GM12878 (cell line): ENCODE results near the gene IQCK. TPM values are rescaled to one million over a fixed set of nuclear protein-coding genes. Genes with fewer than 3 reads are reported as not detected.

ENCODE experiments used
- ATAC-seq: fragments of 200-7000 bp; cut with Tn5 transposase; 3 replicates; pipeline ENCODE4 v1.9.1; 2020; ENCODE audit warnings: mild to moderate bottlenecking, moderate library complexity
- BruUV-seq: library from RNA; stranded (reverse); fragments of 400-500 nt; replicated peaks from 2 replicates; lab custom pipeline; 2021; lab: Mats Ljungman, UMichigan
- CTCF ChIA-PET: fragments of 300-600 bp; sonication (Branson Sonifier 250); formaldehyde crosslinking; extraction: SDS; loops from one replicate; lab custom pipeline; 2021; ENCODE audit warnings: inconsistent platforms; lab: Yijun Ruan, JAX
- POLR2A ChIA-PET: fragments of 350-600 bp; formaldehyde crosslinking; extraction: SDS; loops from one replicate; lab custom pipeline; 2021; ENCODE audit warnings: inconsistent platforms; lab: Charles Lee
- RAD21 ChIA-PET: fragments of 300-600 bp; sonication (Branson Sonifier 250); formaldehyde crosslinking; loops from one replicate; lab custom pipeline; 2023; ENCODE audit warnings: antibody characterized with exemption; ENCODE audit not compliant: unreplicated experiment; lab: Charles Lee
- SMC1A ChIA-PET: fragments of 300-600 bp; sonication (Branson Sonifier 250); formaldehyde crosslinking; loops from one replicate; lab custom pipeline; 2023; ENCODE audit not compliant: unreplicated experiment, uncharacterized antibody; lab: Charles Lee
- DNase-seq: peaks from one replicate; pipeline ENCODE4 v3.0.0-alpha.2; 2011; ENCODE audit warnings: low read depth, low spot score
- FAIRE-seq: peaks from 3 replicates; lab custom pipeline; 2011; peaks lifted over from hg19 to GRCh38; lab: Jason Lieb, UNC
- H2AFZ ChIP-seq: 2 replicates; pipeline ENCODE4 v1.6.0; 2011; ENCODE audit warnings: low read depth, low read length, control low read depth; ENCODE audit not compliant: control insufficient read depth
- H3K27ac ChIP-seq: 2 replicates; pipeline ENCODE4 v1.5.1; 2011; ENCODE audit warnings: control low read depth; ENCODE audit not compliant: control insufficient read depth, insufficient read depth
- H3K27me3 ChIP-seq, 2 experiments: replicated peaks in 1 of 2; 2 replicates each; pipeline versions ENCODE4 v1.6.0 to v1.6.1; 2011; ENCODE audit warnings: low read length in 1 of 2; ENCODE audit not compliant: control insufficient read depth in 2 of 2, insufficient read depth in 2 of 2
- H3K36me3 ChIP-seq, 2 experiments: 2 replicates each; pipeline ENCODE4 v1.5.1; 2011; ENCODE audit warnings: low read length in 1 of 2; ENCODE audit not compliant: control insufficient read depth in 2 of 2, insufficient read depth in 2 of 2
- H3K4me1 ChIP-seq: 2 replicates; pipeline ENCODE4 v1.6.1; 2011; ENCODE audit warnings: mild to moderate bottlenecking, low read length, moderate library complexity, mixed read lengths; ENCODE audit not compliant: control insufficient read depth, insufficient read depth
- H3K4me2 ChIP-seq: 2 replicates; pipeline ENCODE4 v1.6.0; 2011; ENCODE audit warnings: control low read depth; ENCODE audit not compliant: control insufficient read depth, insufficient read depth
- H3K4me3 ChIP-seq: fragments of 200-600 bp; sonication (generic); 2 replicates; pipeline ENCODE4 v1.5.1; 2016
- H3K79me2 ChIP-seq: 2 replicates; pipeline ENCODE4 v1.6.0; 2011; ENCODE audit warnings: low read length; ENCODE audit not compliant: control insufficient read depth, insufficient read depth
- H3K9ac ChIP-seq: 2 replicates; pipeline ENCODE4 v1.8.0; 2011; ENCODE audit warnings: low read length, control low read depth, mixed read lengths; ENCODE audit not compliant: control insufficient read depth, insufficient read depth
- H3K9me3 ChIP-seq: replicated peaks from 3 replicates; pipeline ENCODE4 v1.5.1; 2011; ENCODE audit warnings: mild to moderate bottlenecking, low read length; ENCODE audit not compliant: control insufficient read depth, insufficient read depth
- H4K20me1 ChIP-seq: 2 replicates; pipeline ENCODE4 v1.6.0; 2011; ENCODE audit not compliant: control insufficient read depth, insufficient read depth
- BMI1 ChIP-seq: fragments of 450-650 bp; IDR thresholded peaks from 2 replicates; pipeline ENCODE4 v1.6.1; 2016; ENCODE audit warnings: mild to moderate bottlenecking, moderate library complexity, borderline replicate concordance
- CBX5 ChIP-seq: sonication (generic); IDR thresholded peaks from 2 replicates; pipeline ENCODE4 v1.6.1; 2016; ENCODE audit warnings: low read depth, moderate library complexity, mild to moderate bottlenecking, inconsistent platforms
- KAT2A ChIP-seq: conservative IDR thresholded peaks from 2 replicates; pipeline ENCODE4 v1.6.1; 2011; ENCODE audit warnings: low read depth, low read length; ENCODE audit not compliant: control insufficient read depth
- MYB ChIP-seq: fragments of 150-350 bp; IDR thresholded peaks from 2 replicates; pipeline ENCODE4 v1.6.1; 2014; ENCODE audit warnings: mild to moderate bottlenecking, low read depth, low read length, borderline replicate concordance
- NFYB ChIP-seq: IDR thresholded peaks from 2 replicates; pipeline ENCODE4 v1.6.1; 2011; ENCODE audit warnings: low read depth, mild to moderate bottlenecking, low read length, improper control_type of control experiment, moderate library complexity; ENCODE audit not compliant: insufficient read depth
- PKNOX1 ChIP-seq: fragments of 450-650 bp; IDR thresholded peaks from 2 replicates; pipeline ENCODE4 v1.6.1; 2016; ENCODE audit warnings: mild to moderate bottlenecking
- RELB ChIP-seq: fragments of 450-650 bp; IDR thresholded peaks from 2 replicates; pipeline ENCODE4 v1.6.1; 2017; ENCODE audit warnings: low read depth, mild to moderate bottlenecking, moderate library complexity
- SKIL ChIP-seq: fragments of 450-650 bp; IDR thresholded peaks from 2 replicates; pipeline ENCODE4 v1.6.1; 2017; ENCODE audit warnings: mild to moderate bottlenecking, low read depth, inconsistent platforms; ENCODE audit not compliant: poor library complexity, severe bottlenecking
- SUPT20H ChIP-seq: IDR thresholded peaks from 2 replicates; pipeline ENCODE4 v1.6.1; 2011; ENCODE audit warnings: low read depth, mild to moderate bottlenecking, low read length, moderate library complexity, borderline replicate concordance; ENCODE audit not compliant: control insufficient read depth
- SUZ12 ChIP-seq: fragments of 200-600 bp; sonication (generic); IDR thresholded peaks from one replicate; pipeline ENCODE4 v1.6.1; 2018; ENCODE audit warnings: antibody characterized with exemption, mild to moderate bottlenecking; ENCODE audit not compliant: unreplicated experiment
- TCF7 ChIP-seq: IDR thresholded peaks from 2 replicates; pipeline ENCODE4 v1.6.1; 2014; ENCODE audit warnings: antibody characterized with exemption, borderline replicate concordance
- WGBS: methylation state at CpG from one replicate; pipeline ENCODE4 v1.1.6; 2016; ENCODE audit warnings: low lambda C conversion rate; ENCODE audit not compliant: insufficient replicate concordance, insufficient coverage; ENCODE audit errors: missing lambda C conversion rate; 5-methylcytosine and 5-hydroxymethylcytosine counted together
- in situ Hi-C: fragments of 300-500 bp; cut with MboI; formaldehyde crosslinking; loops from 9 replicates; pipeline ENCODE4 v1.14.3; 2018; ENCODE audit warnings: mixed read lengths
- intact Hi-C: fragments of 100-400 bp; cut with micrococcal nuclease; formaldehyde crosslinking; loops from one replicate; pipeline ENCODE4 v1.14.2; 2022; ENCODE audit not compliant: unreplicated experiment
- polyA plus RNA-seq, 11 experiments: library from polyadenylated mRNA; depleted of rRNA in 4 of 11; unstranded in 6 of 11; stranded (reverse) in 5 of 11; fragments of >200 nt; fragmentation: Nextera tagmentation in 4 of 11; fragmentation: Illumina TruSeq in 1 of 11; extraction: Ambion mirVana in 4 of 11; extraction: Trizol in 1 of 11; gene quantifications; 1 replicate in 1 of 11; 2 replicates in 10 of 11; pipeline versions ENCODE4 v1.2.1 to v1.2.3, GENCODE V29; 2011 to 2016; ENCODE audit warnings: inconsistent platforms in 2 of 11, missing spikeins in 2 of 11, low read depth in 1 of 11
- total RNA-seq, 4 experiments: library from RNA; depleted of rRNA in 3 of 4; stranded (reverse); fragments of >200 nt in 3 of 4; fragmentation: Illumina TruSeq in 1 of 4; extraction: Trizol in 1 of 4; gene quantifications; 2 replicates each; pipeline versions ENCODE4 v1.2.1 to v1.2.3, GENCODE V29; 2013 to 2021

IQCK gene
- total and polyA plus RNA-seq, 10 of the 15 experiments (the other 5 are each of a cell fraction or from before 2014, with no cell fraction given), result 1.0 to 4.2 (median 2.4) TPM

GRCh38 chr16:19722981-19723380, 4.9 kb downstream of the IQCK start (continued):
- TF ChIP-seq PKNOX1 (no peak), TCF7 (no peak)
- TF ChIP-seq, all 136 proteins: peak for 0

GRCh38 chr16:19728636-19728965, 10.5 kb downstream of the IQCK start:
- Histone ChIP-seq H3K9ac (no peak overlapping the region), H3K4me2 (no peak overlapping the region), H3K36me3 (no peaks in the 10 kb centered on the region), H3K79me2 (no peaks in the 10 kb centered on the region), H3K27ac (no peak overlapping the region), H3K9me3 (no peaks in the 10 kb centered on the region), H3K4me1 (no peaks in the 10 kb centered on the region), H3K27me3 (no peaks in the 10 kb centered on the region; a peak in 1 of 4 replicates), H2AFZ (no peak overlapping the region), H4K20me1 (no peaks in the 10 kb centered on the region), H3K4me3 (no peak overlapping the region)
- ChIA-PET RAD21 (no interaction called here), SMC1A (interaction anchor here (1.8 kb wide), 1 partner anchor 9 kb away, joined by 7 read pairs; no protein-coding TSS in a partner anchor), CTCF (no interaction called here), POLR2A (no interaction called here)
- intact Hi-C loops (no loop called here), in situ Hi-C loops (no loop called here)
- no peak for FAIRE-seq
- TF ChIP-seq CBX5 (no peak), KAT2A (no peak), SUZ12 (no peak), BMI1 (no peak), MYB (no peak), SUPT20H (no peak), SKIL (no peak), NFYB (no peak), RELB (no peak)
- WGBS, result 64% methylated on average over 3 of the region's 3 CpGs
- no TSS peak for BruUV-seq
- ATAC-seq, result no peak
- DNase-seq, result no peak
